HFFc6 (cell line): ENCODE results near the gene SLC39A11. TPM values are rescaled to one million over a fixed set of nuclear protein-coding genes. Genes with fewer than 3 reads are reported as not detected.
"Not testable (repeated sequence)": the region's sequence is repeated elsewhere in the genome, so short reads cannot be mapped to it uniquely, and the experiment has no call there.

ENCODE experiments used
- DNase-seq: peaks from one replicate; pipeline ENCODE4 v3.0.0-alpha.2; 2018
- H3K27ac Mint-ChIP-seq: 2 replicates; pipeline ENCODE4 v1.8.0; 2020; ENCODE audit warnings: mild to moderate bottlenecking, mixed read lengths
- H3K27me3 Mint-ChIP-seq: 2 replicates; pipeline ENCODE4 v1.8.0; 2021; ENCODE audit warnings: mild to moderate bottlenecking, moderate library complexity, mixed read lengths; ENCODE audit not compliant: insufficient read depth
- H3K36me3 Mint-ChIP-seq: 2 replicates; pipeline ENCODE4 v1.8.0; 2021; ENCODE audit warnings: low read depth, mixed read lengths
- H3K4me1 Mint-ChIP-seq: 2 replicates; pipeline ENCODE4 v1.8.0; 2020; ENCODE audit warnings: low read depth, mixed read lengths
- H3K4me3 Mint-ChIP-seq: 2 replicates; pipeline ENCODE4 v1.8.0; 2020; ENCODE audit warnings: mild to moderate bottlenecking, moderate library complexity, mixed read lengths
- H3K9me3 Mint-ChIP-seq: 2 replicates; pipeline ENCODE4 v1.8.0; 2020; ENCODE audit warnings: mild to moderate bottlenecking, mixed read lengths
- total RNA-seq, 6 experiments: library from RNA; stranded (reverse); fragmentation: NEBNext Ultra II Directional; extraction: Animal tissue kit (Norgen Biotek cat#: 25700); gene quantifications; 2 replicates in 1 of 6; 3 replicates in 5 of 6; pipeline ENCODE4 v1.2.3, GENCODE V29; 2021
- TF ChIP-seq, protein P1 (sequence below): fragments of 200-600 bp; sonication (generic); IDR thresholded peaks from 2 replicates; pipeline ENCODE4 v1.5.0; 2021; ENCODE audit warnings: antibody characterized with exemption, mild to moderate bottlenecking

Gene SLC39A11
- total RNA-seq, 6 experiments from 2014 or later, result 29.7 to 40.6 (median 34.9) TPM

- TF ChIP-seq, protein P1, sequence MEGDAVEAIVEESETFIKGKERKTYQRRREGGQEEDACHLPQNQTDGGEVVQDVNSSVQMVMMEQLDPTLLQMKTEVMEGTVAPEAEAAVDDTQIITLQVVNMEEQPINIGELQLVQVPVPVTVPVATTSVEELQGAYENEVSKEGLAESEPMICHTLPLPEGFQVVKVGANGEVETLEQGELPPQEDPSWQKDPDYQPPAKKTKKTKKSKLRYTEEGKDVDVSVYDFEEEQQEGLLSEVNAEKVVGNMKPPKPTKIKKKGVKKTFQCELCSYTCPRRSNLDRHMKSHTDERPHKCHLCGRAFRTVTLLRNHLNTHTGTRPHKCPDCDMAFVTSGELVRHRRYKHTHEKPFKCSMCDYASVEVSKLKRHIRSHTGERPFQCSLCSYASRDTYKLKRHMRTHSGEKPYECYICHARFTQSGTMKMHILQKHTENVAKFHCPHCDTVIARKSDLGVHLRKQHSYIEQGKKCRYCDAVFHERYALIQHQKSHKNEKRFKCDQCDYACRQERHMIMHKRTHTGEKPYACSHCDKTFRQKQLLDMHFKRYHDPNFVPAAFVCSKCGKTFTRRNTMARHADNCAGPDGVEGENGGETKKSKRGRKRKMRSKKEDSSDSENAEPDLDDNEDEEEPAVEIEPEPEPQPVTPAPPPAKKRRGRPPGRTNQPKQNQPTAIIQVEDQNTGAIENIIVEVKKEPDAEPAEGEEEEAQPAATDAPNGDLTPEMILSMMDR, result no peak
- H3K4me3 Mint-ChIP-seq, result no peak overlapping the region
- DNase-seq, result no peak
- H3K27me3 Mint-ChIP-seq, result peaks cover 26% of the 10 kb centered on the region
- no peaks in the 10 kb centered on the region for H3K36me3 Mint-ChIP-seq
- no peaks in the 10 kb centered on the region for H3K9me3 Mint-ChIP-seq
- no peaks in the 10 kb centered on the region; the same call in 1 of the 2 replicates for H3K4me1 Mint-ChIP-seq
- no peak overlapping the region for H3K27ac Mint-ChIP-seq
These were observed 452.8 kb downstream of the SLC39A11 start for GRCh38 chr17:72639711-72640110.

DNA sequence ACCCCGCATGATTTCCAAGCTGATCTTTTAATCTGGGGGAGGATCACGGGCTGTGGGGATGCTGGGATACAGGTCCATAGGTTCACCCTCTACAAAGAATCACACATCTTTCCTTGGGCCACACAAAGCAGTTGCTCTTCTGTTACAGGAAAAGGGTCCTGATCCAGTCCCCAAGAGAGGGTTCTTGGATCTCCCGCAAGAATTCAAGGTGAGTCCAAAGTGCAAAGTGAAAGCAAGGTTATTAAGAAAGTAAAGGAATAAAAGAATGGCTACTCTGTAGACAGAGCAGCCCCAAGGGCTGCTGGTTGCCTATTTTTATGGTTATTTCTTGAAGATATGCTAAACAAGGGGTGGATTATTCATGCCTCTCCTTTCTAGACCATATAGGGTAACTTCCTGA lies 453.6 kb downstream of the SLC39A11 start:
- not testable (repeated sequence) for H3K36me3 Mint-ChIP-seq, H3K4me1 Mint-ChIP-seq, DNase-seq, H3K4me3 Mint-ChIP-seq, H3K9me3 Mint-ChIP-seq, H3K27ac Mint-ChIP-seq
- H3K27me3 Mint-ChIP-seq, result peaks cover 26% of the 10 kb centered on the region

DNA sequence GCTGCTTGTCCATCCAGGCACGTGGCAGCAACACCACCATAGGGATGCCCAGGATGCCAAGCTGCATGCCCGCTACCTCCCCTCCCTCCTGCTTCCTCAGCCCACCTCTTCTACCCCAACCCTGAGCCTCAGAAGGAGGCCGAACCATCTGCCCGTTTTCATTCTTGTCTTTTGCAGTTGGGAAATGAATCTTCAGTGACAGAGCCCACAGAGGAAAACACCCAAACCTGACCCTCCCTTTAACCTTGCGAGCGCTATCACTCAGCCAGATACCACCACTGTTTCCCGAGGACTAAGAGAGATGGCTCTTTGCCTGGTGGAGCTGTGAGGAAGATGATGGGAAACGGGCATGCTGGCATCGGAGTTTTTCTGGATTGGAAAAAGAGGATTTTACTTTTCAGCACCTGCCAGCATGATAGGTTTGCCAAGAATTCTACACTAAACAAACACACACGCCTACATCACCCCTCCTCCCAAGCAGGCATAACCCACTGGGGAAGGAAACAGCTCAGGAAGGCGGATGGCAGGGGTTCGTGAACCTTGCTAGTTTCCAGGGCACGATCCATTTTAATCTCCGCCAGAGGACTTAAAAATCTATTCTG lies 457.4 kb downstream of the SLC39A11 start:
- Mint-ChIP-seq H3K4me1 (no peaks in the 10 kb centered on the region), H3K4me3 (no peak overlapping the region), H3K9me3 (no peaks in the 10 kb centered on the region), H3K36me3 (no peaks in the 10 kb centered on the region), H3K27ac (no peak overlapping the region), H3K27me3 (peaks cover 26% of the 10 kb centered on the region)
- TF ChIP-seq, protein P1, result no peak
- DNase-seq, result no peak

GRCh38 chr17:72634621-72635020 lies 457.9 kb downstream of the SLC39A11 start:
- H3K27ac Mint-ChIP-seq, result no peak overlapping the region
- H3K4me1 Mint-ChIP-seq, result no peaks in the 10 kb centered on the region
- TF ChIP-seq, protein P1, result no peak
- H3K4me3 Mint-ChIP-seq, result no peak overlapping the region
- H3K9me3 Mint-ChIP-seq, result no peaks in the 10 kb centered on the region
- H3K36me3 Mint-ChIP-seq, result no peaks in the 10 kb centered on the region
- peaks cover 23% of the 10 kb centered on the region for H3K27me3 Mint-ChIP-seq
- DNase-seq, result no peak

- H3K4me1 Mint-ChIP-seq, result no peaks in the 10 kb centered on the region
- peaks cover 26% of the 10 kb centered on the region for H3K27me3 Mint-ChIP-seq
- no peak for DNase-seq
- TF ChIP-seq, protein P1, result no peak
- peaks cover 8% of the 10 kb centered on the region for H3K9me3 Mint-ChIP-seq
- no peak overlapping the region for H3K4me3 Mint-ChIP-seq
- peaks cover 7% of the 10 kb centered on the region for H3K36me3 Mint-ChIP-seq
- no peak overlapping the region for H3K27ac Mint-ChIP-seq
These were observed 460.4 kb downstream of the SLC39A11 start for GRCh38 chr17:72631949-72632684.

- H3K27ac Mint-ChIP-seq, result no peak overlapping the region
These were observed 460.9 kb downstream of the SLC39A11 start for GRCh38 chr17:72631568-72631948.

More at GRCh38 chr17:72631568-72631948, 460.9 kb downstream of the SLC39A11 start:
- Mint-ChIP-seq H3K4me3 (no peak overlapping the region), H3K4me1 (no peaks in the 10 kb centered on the region), H3K36me3 (peaks cover 7% of the 10 kb centered on the region), H3K27me3 (peaks cover 25% of the 10 kb centered on the region), H3K9me3 (peaks cover 8% of the 10 kb centered on the region)
- TF ChIP-seq, protein P1, result no peak
- no peak for DNase-seq
